H1 (cell line): ENCODE data around the gene URM1. TPM values are rescaled to one million over a fixed set of nuclear protein-coding genes. Genes with fewer than 3 reads are reported as not detected.

Source experiments
- CREB1 ChIP-seq: IDR thresholded peaks from 2 replicates; pipeline ENCODE4 v1.6.1; 2012; ENCODE audit warnings: inconsistent platforms
- EZH2 ChIP-seq: fragments of 200-600 bp; sonication (generic); IDR thresholded peaks from 2 replicates; pipeline ENCODE4 v1.7.1; 2012; ENCODE audit warnings: low read depth, mild to moderate bottlenecking, moderate library complexity, low read length, inconsistent platforms; ENCODE audit not compliant: severe bottlenecking
- polyA plus RNA-seq, 7 experiments: library from polyadenylated mRNA; depleted of rRNA in 3 of 7; stranded (reverse) in 5 of 7; unstranded in 2 of 7; fragments of >200 nt in 5 of 7; fragments of 200-250 nt in 2 of 7; gene quantifications; 1 replicate in 5 of 7; 2 replicates in 1 of 7; 4 replicates in 1 of 7; pipeline versions ENCODE4 v1.2.1 to v1.2.3, GENCODE V29; 2011 to 2013; ENCODE audit warnings: missing spikeins in 2 of 7, mixed read lengths in 2 of 7
- total RNA-seq: library from RNA; stranded (reverse); fragmentation: NEBNext Ultra II Directional; extraction: Animal tissue kit (Norgen Biotek cat#: 25700); gene quantifications from 2 replicates; pipeline ENCODE4 v1.2.1, GENCODE V29; 2021
- TF ChIP-seq, protein P1 (sequence below): fragments of 300-600 bp; sonication (generic); IDR thresholded peaks from 2 replicates; pipeline ENCODE4 v1.7.1; 2012; ENCODE audit warnings: low read length, moderate library complexity, mild to moderate bottlenecking, inconsistent platforms; ENCODE audit not compliant: insufficient replicate concordance

URM1 gene
- total and polyA plus RNA-seq, 2 of the 8 experiments (the other 6 are each of a cell fraction or from before 2014, with no cell fraction given) = 58.3 to 62.3 TPM

DNA sequence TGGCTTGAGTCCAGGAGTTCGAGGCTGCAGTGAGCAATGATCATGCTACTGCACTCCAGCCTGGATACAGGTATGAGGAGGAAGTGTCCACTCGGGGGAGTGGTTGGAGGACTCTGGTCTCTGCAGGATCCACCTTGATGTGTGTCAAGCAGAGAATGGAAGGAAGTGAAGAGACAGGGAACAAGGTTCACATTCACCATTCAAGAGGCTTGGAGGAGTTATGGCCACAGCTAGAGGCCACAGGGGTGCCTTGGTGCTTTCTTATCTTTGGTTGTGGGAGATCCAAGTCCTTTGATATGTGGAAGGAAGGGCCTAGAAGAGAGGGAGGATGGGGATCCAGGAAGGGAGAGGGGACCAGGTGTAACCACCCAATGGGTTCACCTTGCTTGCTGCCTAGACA is 44.1 kb downstream of the URM1 start (continued):
- TF ChIP-seq, protein P1, sequence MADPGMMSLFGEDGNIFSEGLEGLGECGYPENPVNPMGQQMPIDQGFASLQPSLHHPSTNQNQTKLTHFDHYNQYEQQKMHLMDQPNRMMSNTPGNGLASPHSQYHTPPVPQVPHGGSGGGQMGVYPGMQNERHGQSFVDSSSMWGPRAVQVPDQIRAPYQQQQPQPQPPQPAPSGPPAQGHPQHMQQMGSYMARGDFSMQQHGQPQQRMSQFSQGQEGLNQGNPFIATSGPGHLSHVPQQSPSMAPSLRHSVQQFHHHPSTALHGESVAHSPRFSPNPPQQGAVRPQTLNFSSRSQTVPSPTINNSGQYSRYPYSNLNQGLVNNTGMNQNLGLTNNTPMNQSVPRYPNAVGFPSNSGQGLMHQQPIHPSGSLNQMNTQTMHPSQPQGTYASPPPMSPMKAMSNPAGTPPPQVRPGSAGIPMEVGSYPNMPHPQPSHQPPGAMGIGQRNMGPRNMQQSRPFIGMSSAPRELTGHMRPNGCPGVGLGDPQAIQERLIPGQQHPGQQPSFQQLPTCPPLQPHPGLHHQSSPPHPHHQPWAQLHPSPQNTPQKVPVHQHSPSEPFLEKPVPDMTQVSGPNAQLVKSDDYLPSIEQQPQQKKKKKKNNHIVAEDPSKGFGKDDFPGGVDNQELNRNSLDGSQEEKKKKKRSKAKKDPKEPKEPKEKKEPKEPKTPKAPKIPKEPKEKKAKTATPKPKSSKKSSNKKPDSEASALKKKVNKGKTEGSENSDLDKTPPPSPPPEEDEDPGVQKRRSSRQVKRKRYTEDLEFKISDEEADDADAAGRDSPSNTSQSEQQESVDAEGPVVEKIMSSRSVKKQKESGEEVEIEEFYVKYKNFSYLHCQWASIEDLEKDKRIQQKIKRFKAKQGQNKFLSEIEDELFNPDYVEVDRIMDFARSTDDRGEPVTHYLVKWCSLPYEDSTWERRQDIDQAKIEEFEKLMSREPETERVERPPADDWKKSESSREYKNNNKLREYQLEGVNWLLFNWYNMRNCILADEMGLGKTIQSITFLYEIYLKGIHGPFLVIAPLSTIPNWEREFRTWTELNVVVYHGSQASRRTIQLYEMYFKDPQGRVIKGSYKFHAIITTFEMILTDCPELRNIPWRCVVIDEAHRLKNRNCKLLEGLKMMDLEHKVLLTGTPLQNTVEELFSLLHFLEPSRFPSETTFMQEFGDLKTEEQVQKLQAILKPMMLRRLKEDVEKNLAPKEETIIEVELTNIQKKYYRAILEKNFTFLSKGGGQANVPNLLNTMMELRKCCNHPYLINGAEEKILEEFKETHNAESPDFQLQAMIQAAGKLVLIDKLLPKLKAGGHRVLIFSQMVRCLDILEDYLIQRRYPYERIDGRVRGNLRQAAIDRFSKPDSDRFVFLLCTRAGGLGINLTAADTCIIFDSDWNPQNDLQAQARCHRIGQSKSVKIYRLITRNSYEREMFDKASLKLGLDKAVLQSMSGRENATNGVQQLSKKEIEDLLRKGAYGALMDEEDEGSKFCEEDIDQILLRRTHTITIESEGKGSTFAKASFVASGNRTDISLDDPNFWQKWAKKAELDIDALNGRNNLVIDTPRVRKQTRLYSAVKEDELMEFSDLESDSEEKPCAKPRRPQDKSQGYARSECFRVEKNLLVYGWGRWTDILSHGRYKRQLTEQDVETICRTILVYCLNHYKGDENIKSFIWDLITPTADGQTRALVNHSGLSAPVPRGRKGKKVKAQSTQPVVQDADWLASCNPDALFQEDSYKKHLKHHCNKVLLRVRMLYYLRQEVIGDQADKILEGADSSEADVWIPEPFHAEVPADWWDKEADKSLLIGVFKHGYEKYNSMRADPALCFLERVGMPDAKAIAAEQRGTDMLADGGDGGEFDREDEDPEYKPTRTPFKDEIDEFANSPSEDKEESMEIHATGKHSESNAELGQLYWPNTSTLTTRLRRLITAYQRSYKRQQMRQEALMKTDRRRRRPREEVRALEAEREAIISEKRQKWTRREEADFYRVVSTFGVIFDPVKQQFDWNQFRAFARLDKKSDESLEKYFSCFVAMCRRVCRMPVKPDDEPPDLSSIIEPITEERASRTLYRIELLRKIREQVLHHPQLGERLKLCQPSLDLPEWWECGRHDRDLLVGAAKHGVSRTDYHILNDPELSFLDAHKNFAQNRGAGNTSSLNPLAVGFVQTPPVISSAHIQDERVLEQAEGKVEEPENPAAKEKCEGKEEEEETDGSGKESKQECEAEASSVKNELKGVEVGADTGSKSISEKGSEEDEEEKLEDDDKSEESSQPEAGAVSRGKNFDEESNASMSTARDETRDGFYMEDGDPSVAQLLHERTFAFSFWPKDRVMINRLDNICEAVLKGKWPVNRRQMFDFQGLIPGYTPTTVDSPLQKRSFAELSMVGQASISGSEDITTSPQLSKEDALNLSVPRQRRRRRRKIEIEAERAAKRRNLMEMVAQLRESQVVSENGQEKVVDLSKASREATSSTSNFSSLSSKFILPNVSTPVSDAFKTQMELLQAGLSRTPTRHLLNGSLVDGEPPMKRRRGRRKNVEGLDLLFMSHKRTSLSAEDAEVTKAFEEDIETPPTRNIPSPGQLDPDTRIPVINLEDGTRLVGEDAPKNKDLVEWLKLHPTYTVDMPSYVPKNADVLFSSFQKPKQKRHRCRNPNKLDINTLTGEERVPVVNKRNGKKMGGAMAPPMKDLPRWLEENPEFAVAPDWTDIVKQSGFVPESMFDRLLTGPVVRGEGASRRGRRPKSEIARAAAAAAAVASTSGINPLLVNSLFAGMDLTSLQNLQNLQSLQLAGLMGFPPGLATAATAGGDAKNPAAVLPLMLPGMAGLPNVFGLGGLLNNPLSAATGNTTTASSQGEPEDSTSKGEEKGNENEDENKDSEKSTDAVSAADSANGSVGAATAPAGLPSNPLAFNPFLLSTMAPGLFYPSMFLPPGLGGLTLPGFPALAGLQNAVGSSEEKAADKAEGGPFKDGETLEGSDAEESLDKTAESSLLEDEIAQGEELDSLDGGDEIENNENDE = no peak
- TF ChIP-seq CREB1 (no peak), EZH2 (no peak)
